Measurements from ENCODE around the gene CACNG1. TPM values are rescaled to one million over a fixed set of nuclear protein-coding genes. Genes with fewer than 3 reads are reported as not detected.
"Not testable (repeated sequence)": the region's sequence is repeated elsewhere in the genome, so short reads cannot be mapped to it uniquely, and the experiment has no call there.

Gene CACNG1
- total and polyA plus RNA-seq, 3 donors from 2014 or later: 0.69 TPM; not detected in 2

GRCh38 chr17:67035131-67036083 is 8.9 kb upstream of the CACNG1 start:
- 82 to 84% methylated on average over 11 of the region's 11 CpGs for WGBS, 2 donors
- DNase-seq: no peak
- Histone ChIP-seq H3K4me1 (no peaks in the 10 kb centered on the region), H3K4me3 (no peak overlapping the region), H3K36me3 (ENCODE audit: low read depth, missing control alignments) (no peaks in the 10 kb centered on the region), H3K27ac (no peak overlapping the region), H3K27me3 (no peaks in the 10 kb centered on the region), H3K9me3 (no peaks in the 10 kb centered on the region)
- TF ChIP-seq CTCF (IDR thresholded peaks at IDR 0.05): no peak
- TF ChIP-seq POLR2A (IDR thresholded peaks at IDR 0.05): no peak
- intact Hi-C loops (cut with DNase I; ENCODE audit: low total_unique reads): no loop called here

GRCh38 chr17:67038861-67039365 is 5.4 kb upstream of the CACNG1 start:
- no peak for TF ChIP-seq CTCF (IDR thresholded peaks at IDR 0.05)
- TF ChIP-seq POLR2A (IDR thresholded peaks at IDR 0.05): no peak
- WGBS, 2 donors: 49 to 65% methylated on average over 5 of the region's 5 CpGs
- H3K4me3 ChIP-seq: no peak overlapping the region
- H3K36me3 ChIP-seq (ENCODE audit: low read depth, missing control alignments): no peaks in the 10 kb centered on the region
- no peaks in the 10 kb centered on the region for H3K9me3 ChIP-seq
- no peak overlapping the region for H3K27ac ChIP-seq
- no peaks in the 10 kb centered on the region for H3K4me1 ChIP-seq
- DNase-seq: no peak
- no peaks in the 10 kb centered on the region for H3K27me3 ChIP-seq
- intact Hi-C loops (cut with DNase I; ENCODE audit: low total_unique reads): no loop called here

- intact Hi-C loops (cut with DNase I; ENCODE audit: low total_unique reads): no loop called here
These were observed 3.7 kb upstream of the CACNG1 start for GRCh38 chr17:67040652-67041051.

GRCh38 chr17:67041119-67041518 is 3.2 kb upstream of the CACNG1 start:
- WGBS, 2 donors: 91 to 95% methylated on average over 5 of the region's 5 CpGs
- DNase-seq; H3K36me3 ChIP-seq (ENCODE audit: low read depth, missing control alignments); H3K4me1 ChIP-seq; H3K27ac ChIP-seq; H3K9me3 ChIP-seq; H3K27me3 ChIP-seq; H3K4me3 ChIP-seq; intact Hi-C loops (cut with DNase I; ENCODE audit: low total_unique reads): not testable (repeated sequence)

More at GRCh38 chr17:67040652-67041051, 3.7 kb upstream of the CACNG1 start:
- TF ChIP-seq CTCF (IDR thresholded peaks at IDR 0.05): no peak
- TF ChIP-seq POLR2A (IDR thresholded peaks at IDR 0.05): no peak
- 91 to 95% methylated on average over 6 of the region's 6 CpGs for WGBS, 2 donors
- Histone ChIP-seq H3K4me1 (no peaks in the 10 kb centered on the region), H3K27me3 (no peaks in the 10 kb centered on the region), H3K36me3 (ENCODE audit: low read depth, missing control alignments) (no peaks in the 10 kb centered on the region), H3K9me3 (no peaks in the 10 kb centered on the region), H3K27ac (no peak overlapping the region), H3K4me3 (no peak overlapping the region)
- no peak for DNase-seq

GRCh38 chr17:67041531-67041930 is 2.8 kb upstream of the CACNG1 start:
- no peak overlapping the region for H3K27ac ChIP-seq
- TF ChIP-seq CTCF (IDR thresholded peaks at IDR 0.05) (no peak), POLR2A (IDR thresholded peaks at IDR 0.05) (no peak)
- no peaks in the 10 kb centered on the region for H3K36me3 ChIP-seq (ENCODE audit: low read depth, missing control alignments)
- no peak for DNase-seq
- no peaks in the 10 kb centered on the region for H3K9me3 ChIP-seq
- no peaks in the 10 kb centered on the region for H3K27me3 ChIP-seq
- 81 to 91% methylated on average over 5 to 7 of the region's 7 CpGs for WGBS, 2 donors
- intact Hi-C loops (cut with DNase I; ENCODE audit: low total_unique reads): no loop called here
- H3K4me3 ChIP-seq: no peak overlapping the region
- no peaks in the 10 kb centered on the region for H3K4me1 ChIP-seq

Measured in testis (tissue), 3 donors.